K562 (cell line): ENCODE measurements around the gene ANO8.

Source experiments
- CBX1 ChIP-seq: sonication (generic); IDR thresholded peaks from 2 replicates; pipeline ENCODE4 v1.6.1; 2016; ENCODE audit warnings: antibody characterized with exemption, low read depth, mild to moderate bottlenecking
- CHD2 ChIP-seq: IDR thresholded peaks from 2 replicates; pipeline ENCODE4 v1.6.1; 2011; ENCODE audit warnings: low read depth, low read length
- DNMT1 ChIP-seq: fragments of 450-650 bp; IDR thresholded peaks from 2 replicates; pipeline ENCODE4 v1.6.1; 2016; ENCODE audit warnings: antibody characterized with exemption, mild to moderate bottlenecking
- GATA2 ChIP-seq: sonication (generic); formaldehyde crosslinking; IDR thresholded peaks from 2 replicates; pipeline ENCODE4 v1.4.0; 2020; ENCODE audit warnings: mild to moderate bottlenecking, missing genetic modification reagents
- POLR2A ChIP-seq: fragments of 450-650 bp; conservative IDR thresholded peaks from 2 replicates; pipeline ENCODE4 v1.6.1; 2016
- PRPF4 ChIP-seq: fragments of 200-400 bp; formaldehyde crosslinking; IDR thresholded peaks from one replicate; pipeline ENCODE4 v1.6.1; 2017; ENCODE audit warnings: low read length, low read depth, mild to moderate bottlenecking; ENCODE audit not compliant: insufficient read depth, poor library complexity, severe bottlenecking
- SNRNP70 ChIP-seq: fragments of 200-400 bp; formaldehyde crosslinking; optimal IDR thresholded peaks from 2 replicates; pipeline ENCODE3; 2017; ENCODE audit warnings: low read depth, low read length
- SRSF9 ChIP-seq: fragments of 200-400 bp; formaldehyde crosslinking; IDR thresholded peaks from 2 replicates; pipeline ENCODE4 v1.6.1; 2017; ENCODE audit warnings: low read depth, low read length, borderline replicate concordance
- TRIM24 ChIP-seq, 2 experiments: fragments of 450-650 bp; IDR thresholded peaks; 2 replicates each; pipeline ENCODE4 v1.6.1; 2016
- ZNF121 ChIP-seq: sonication (generic); formaldehyde crosslinking; conservative IDR thresholded peaks from 2 replicates; pipeline ENCODE4 v1.8.0; 2022; ENCODE audit warnings: missing genetic modification reagents
- ZNF41 ChIP-seq: fragments of 250-450 bp; sonication (Bioruptor Pico); conservative IDR thresholded peaks from 2 replicates; pipeline ENCODE4 v1.4.0; 2020; ENCODE audit warnings: mild to moderate bottlenecking
- TF ChIP-seq, protein P1 (sequence below), 3 experiments: IDR thresholded peaks in 2 of 3; conservative IDR thresholded peaks in 1 of 3; 2 replicates each; pipeline ENCODE4 v1.5.1; 2011 to 2012; ENCODE audit warnings: low read length in 3 of 3, mild to moderate bottlenecking in 3 of 3, control low read depth in 2 of 3, improper control_type of control experiment in 1 of 3, inconsistent platforms in 1 of 3, low read depth in 1 of 3, mixed read lengths in 1 of 3, moderate library complexity in 1 of 3; ENCODE audit not compliant: insufficient read depth in 2 of 3
- TF ChIP-seq, protein P2 (sequence below), 2 experiments: fragments of 450-650 bp in 1 of 2; sonication (generic) in 1 of 2; formaldehyde crosslinking in 1 of 2; IDR thresholded peaks; 2 replicates each; pipeline versions ENCODE4 v1.7.1 to v1.9.0; 2016 to 2022; ENCODE audit warnings: inconsistent platforms in 1 of 2, mild to moderate bottlenecking in 1 of 2, missing genetic modification reagents in 1 of 2

DNA sequence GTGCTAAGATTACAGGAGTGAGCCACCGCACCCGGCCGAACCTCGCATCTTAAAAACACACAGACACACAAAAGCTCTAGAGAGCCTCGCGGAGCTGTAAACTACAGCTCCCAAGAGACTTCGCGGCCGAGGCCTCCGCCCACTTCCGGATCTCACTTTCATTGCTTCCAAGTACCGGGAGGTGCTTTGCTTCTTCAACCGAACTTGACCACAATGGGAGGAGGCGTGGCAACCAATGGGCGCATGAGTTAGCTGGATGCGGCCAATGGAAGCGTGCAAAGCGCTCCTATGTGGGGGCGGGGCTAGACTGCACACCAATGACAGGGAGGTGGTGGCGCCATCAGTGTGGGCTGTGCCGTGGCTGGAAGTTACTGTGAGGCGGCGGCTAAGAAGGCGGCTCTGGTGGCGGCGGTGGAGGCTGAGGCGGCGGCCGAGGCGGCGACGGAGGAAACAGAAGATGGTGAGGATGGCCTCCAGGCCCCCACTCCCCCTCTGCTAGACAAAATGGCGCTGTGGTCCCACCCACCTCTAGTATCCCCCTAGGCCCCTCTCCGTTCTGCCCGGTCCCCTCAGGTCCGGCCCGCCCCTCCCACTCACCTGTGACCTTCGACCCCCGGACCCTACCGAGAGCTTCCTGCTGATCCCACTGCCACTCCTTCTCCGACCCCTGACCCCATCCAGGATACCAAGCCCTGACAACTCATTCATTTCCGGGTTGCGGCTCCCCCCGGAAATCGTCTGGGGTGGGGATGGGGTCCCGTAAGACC is 25.3 kb downstream of the ANO8 start, which contains the start of gene DDA1:
- TF ChIP-seq ZNF41 (CRISPR knock-in tag), result no peak
- TF ChIP-seq, protein P1, sequence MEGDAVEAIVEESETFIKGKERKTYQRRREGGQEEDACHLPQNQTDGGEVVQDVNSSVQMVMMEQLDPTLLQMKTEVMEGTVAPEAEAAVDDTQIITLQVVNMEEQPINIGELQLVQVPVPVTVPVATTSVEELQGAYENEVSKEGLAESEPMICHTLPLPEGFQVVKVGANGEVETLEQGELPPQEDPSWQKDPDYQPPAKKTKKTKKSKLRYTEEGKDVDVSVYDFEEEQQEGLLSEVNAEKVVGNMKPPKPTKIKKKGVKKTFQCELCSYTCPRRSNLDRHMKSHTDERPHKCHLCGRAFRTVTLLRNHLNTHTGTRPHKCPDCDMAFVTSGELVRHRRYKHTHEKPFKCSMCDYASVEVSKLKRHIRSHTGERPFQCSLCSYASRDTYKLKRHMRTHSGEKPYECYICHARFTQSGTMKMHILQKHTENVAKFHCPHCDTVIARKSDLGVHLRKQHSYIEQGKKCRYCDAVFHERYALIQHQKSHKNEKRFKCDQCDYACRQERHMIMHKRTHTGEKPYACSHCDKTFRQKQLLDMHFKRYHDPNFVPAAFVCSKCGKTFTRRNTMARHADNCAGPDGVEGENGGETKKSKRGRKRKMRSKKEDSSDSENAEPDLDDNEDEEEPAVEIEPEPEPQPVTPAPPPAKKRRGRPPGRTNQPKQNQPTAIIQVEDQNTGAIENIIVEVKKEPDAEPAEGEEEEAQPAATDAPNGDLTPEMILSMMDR (IDR thresholded peaks at IDR 0.05 in 2 of 3, conservative IDR thresholded peaks at IDR 0.05 in 1 of 3; ENCODE audit: insufficient read depth in 2 of 3, low read depth in 1 of 3, low read length in 3 of 3), result no peak; a peak in 1 of 6 replicates
- no peak for TF ChIP-seq CBX1
- no peak for TF ChIP-seq PRPF4
- TF ChIP-seq POLR2A, result peak; percentile 80
- TF ChIP-seq GATA2, result no peak
- no peak for TF ChIP-seq SNRNP70
- TF ChIP-seq TRIM24 (IDR thresholded peaks at IDR 0.05), result no peak
- TF ChIP-seq SRSF9, result no peak
- no peak for TF ChIP-seq ZNF121
- peak; percentile 90 for TF ChIP-seq CHD2
- no peak for TF ChIP-seq DNMT1
- TF ChIP-seq, protein P2, sequence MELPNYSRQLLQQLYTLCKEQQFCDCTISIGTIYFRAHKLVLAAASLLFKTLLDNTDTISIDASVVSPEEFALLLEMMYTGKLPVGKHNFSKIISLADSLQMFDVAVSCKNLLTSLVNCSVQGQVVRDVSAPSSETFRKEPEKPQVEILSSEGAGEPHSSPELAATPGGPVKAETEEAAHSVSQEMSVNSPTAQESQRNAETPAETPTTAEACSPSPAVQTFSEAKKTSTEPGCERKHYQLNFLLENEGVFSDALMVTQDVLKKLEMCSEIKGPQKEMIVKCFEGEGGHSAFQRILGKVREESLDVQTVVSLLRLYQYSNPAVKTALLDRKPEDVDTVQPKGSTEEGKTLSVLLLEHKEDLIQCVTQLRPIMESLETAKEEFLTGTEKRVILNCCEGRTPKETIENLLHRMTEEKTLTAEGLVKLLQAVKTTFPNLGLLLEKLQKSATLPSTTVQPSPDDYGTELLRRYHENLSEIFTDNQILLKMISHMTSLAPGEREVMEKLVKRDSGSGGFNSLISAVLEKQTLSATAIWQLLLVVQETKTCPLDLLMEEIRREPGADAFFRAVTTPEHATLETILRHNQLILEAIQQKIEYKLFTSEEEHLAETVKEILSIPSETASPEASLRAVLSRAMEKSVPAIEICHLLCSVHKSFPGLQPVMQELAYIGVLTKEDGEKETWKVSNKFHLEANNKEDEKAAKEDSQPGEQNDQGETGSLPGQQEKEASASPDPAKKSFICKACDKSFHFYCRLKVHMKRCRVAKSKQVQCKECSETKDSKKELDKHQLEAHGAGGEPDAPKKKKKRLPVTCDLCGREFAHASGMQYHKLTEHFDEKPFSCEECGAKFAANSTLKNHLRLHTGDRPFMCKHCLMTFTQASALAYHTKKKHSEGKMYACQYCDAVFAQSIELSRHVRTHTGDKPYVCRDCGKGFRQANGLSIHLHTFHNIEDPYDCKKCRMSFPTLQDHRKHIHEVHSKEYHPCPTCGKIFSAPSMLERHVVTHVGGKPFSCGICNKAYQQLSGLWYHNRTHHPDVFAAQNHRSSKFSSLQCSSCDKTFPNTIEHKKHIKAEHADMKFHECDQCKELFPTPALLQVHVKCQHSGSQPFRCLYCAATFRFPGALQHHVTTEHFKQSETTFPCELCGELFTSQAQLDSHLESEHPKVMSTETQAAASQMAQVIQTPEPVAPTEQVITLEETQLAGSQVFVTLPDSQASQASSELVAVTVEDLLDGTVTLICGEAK (IDR thresholded peaks at IDR 0.05), result peak; percentile 93
- TF ChIP-seq, protein P2 (CRISPR knock-in tag; IDR thresholded peaks at IDR 0.05), result no peak
